A549 (cell line): ENCODE data around the gene RUNX2. TPM values are rescaled to one million over a fixed set of nuclear protein-coding genes. Genes with fewer than 3 reads are reported as not detected.

ENCODE experiments used
- ATAC-seq, 2 experiments: fragments of 200-7000 bp in 1 of 2; fragments of >200 bp in 1 of 2; cut with Nextera tagmentation in 1 of 2; cut with Tn5 transposase in 1 of 2; 3 replicates each; pipeline versions ENCODE4 v1.8.0 to v1.9.1; 2018 to 2020; ENCODE audit warnings: mild to moderate bottlenecking in 1 of 2, moderate library complexity in 1 of 2
- CTCF ChIA-PET: fragments of 300-600 bp; sonication (Branson Sonifier 250); formaldehyde crosslinking; extraction: SDS; loops from one replicate; lab custom pipeline; 2021; ENCODE audit warnings: antibody characterized with exemption, inconsistent platforms; lab: Yijun Ruan, JAX
- POLR2A ChIA-PET: fragments of 350-600 bp; formaldehyde crosslinking; extraction: SDS; loops from one replicate; lab custom pipeline; 2021; ENCODE audit warnings: antibody characterized with exemption, inconsistent platforms; lab: Yijun Ruan, JAX
- DNase-seq, 2 experiments: peaks; one replicate each; pipeline versions ENCODE4 v3.0.0 to v3.0.0-alpha.2; 2011 to 2016; ENCODE audit warnings: low read depth in 1 of 2, low spot score in 1 of 2
- FAIRE-seq: peaks from 2 replicates; lab custom pipeline; 2011; peaks lifted over from hg19 to GRCh38; lab: Jason Lieb, UNC
- H3K27ac ChIP-seq, 2 experiments: fragments of >200 bp; sonication (Bioruptor Twin); formaldehyde crosslinking; 3 replicates each; pipeline ENCODE4 v1.5.1; 2016 to 2017
- H3K4me1 ChIP-seq: fragments of >200 bp; sonication (Bioruptor Twin); formaldehyde crosslinking; 3 replicates; pipeline ENCODE4 v1.6.1; 2016
- H3K4me2 ChIP-seq: fragments of >200 bp; sonication (Bioruptor Twin); formaldehyde crosslinking; 3 replicates; pipeline ENCODE4 v1.6.1; 2016
- H3K4me3 ChIP-seq: fragments of >200 bp; sonication (Bioruptor Twin); formaldehyde crosslinking; 3 replicates; pipeline ENCODE4 v1.5.1; 2016
- H3K9me3 ChIP-seq: fragments of >200 bp; sonication (Bioruptor Twin); formaldehyde crosslinking; 3 replicates; pipeline ENCODE4 v1.6.1; 2016
- BCL3 ChIP-seq: fragments of >200 bp; sonication (Bioruptor Twin); formaldehyde crosslinking; IDR thresholded peaks from 3 replicates; pipeline ENCODE4 v1.6.1; 2016
- EP300 ChIP-seq, 2 experiments: fragments of >200 bp; sonication (Bioruptor Twin); formaldehyde crosslinking; IDR thresholded peaks; 2 replicates in 1 of 2; 3 replicates in 1 of 2; pipeline ENCODE4 v1.6.1; 2016 to 2017
- FOSB ChIP-seq: fragments of 250-450 bp; sonication (Bioruptor Pico); IDR thresholded peaks from 2 replicates; pipeline ENCODE4 v1.5.0; 2020; ENCODE audit warnings: mild to moderate bottlenecking, moderate library complexity
- HDAC2 ChIP-seq: fragments of 200-600 bp; sonication (generic); IDR thresholded peaks from 2 replicates; pipeline ENCODE4 v1.6.1; 2016
- HOXB13 ChIP-seq: fragments of 250-450 bp; sonication (Bioruptor Pico); IDR thresholded peaks from 2 replicates; pipeline ENCODE4 v1.5.0; 2020; ENCODE audit warnings: low read depth, mild to moderate bottlenecking, moderate library complexity
- HOXB5 ChIP-seq: fragments of 250-450 bp; sonication (Bioruptor Pico); IDR thresholded peaks from 2 replicates; pipeline ENCODE4 v1.5.0; 2020; ENCODE audit warnings: mild to moderate bottlenecking, moderate library complexity
- JUNB ChIP-seq: fragments of >200 bp; sonication (Bioruptor Twin); formaldehyde crosslinking; IDR thresholded peaks from 2 replicates; pipeline ENCODE4 v1.6.1; 2016
- RAD21 ChIP-seq, 2 experiments: fragments of >200 bp in 1 of 2; sonication (Bioruptor Twin) in 1 of 2; formaldehyde crosslinking in 1 of 2; IDR thresholded peaks in 1 of 2; conservative IDR thresholded peaks in 1 of 2; 2 replicates in 1 of 2; 3 replicates in 1 of 2; pipeline ENCODE4 v1.6.1; 2012 to 2018; ENCODE audit warnings: inconsistent platforms in 1 of 2
- TP53 ChIP-seq: fragments of 250-450 bp; sonication (Bioruptor Pico); IDR thresholded peaks from 2 replicates; pipeline ENCODE4 v1.5.0; 2021; ENCODE audit warnings: mild to moderate bottlenecking, moderate library complexity
- ZNF302 ChIP-seq: fragments of 250-450 bp; sonication (Bioruptor Pico); IDR thresholded peaks from 2 replicates; pipeline ENCODE4 v1.9.0; 2021; ENCODE audit warnings: inconsistent platforms, mild to moderate bottlenecking, moderate library complexity
- WGBS: methylation state at CpG from one replicate; pipeline ENCODE4 v1.1.6; 2017; ENCODE audit errors: missing lambda C conversion rate; 5-methylcytosine and 5-hydroxymethylcytosine counted together
- polyA plus RNA-seq, 4 experiments: library from polyadenylated mRNA; depleted of rRNA in 3 of 4; stranded (reverse); fragments of >200 nt; fragmentation: RNase III in 1 of 4; extraction: RNeasy Plus Mini Kit Qiagen cat#74134 plus additional on column Dnase treatment in 1 of 4; gene quantifications; 2 replicates in 3 of 4; 3 replicates in 1 of 4; pipeline ENCODE4 v1.2.3, GENCODE V29; 2011 to 2017

The RUNX2 gene
- polyA plus RNA-seq, 2 of the 4 experiments (the other 2 are of a cell fraction) = 0.13 to 0.83 TPM

GRCh38 chr6:45301348-45302142, 26.6 kb upstream of the RUNX2 start:
- H3K9me3 ChIP-seq = no peaks in the 10 kb centered on the region
- CTCF ChIA-PET = no interaction called here
- no peak for DNase-seq
- no peak overlapping the region for H3K27ac ChIP-seq
- H3K4me3 ChIP-seq = no peak overlapping the region
- no peak for ATAC-seq
- no peak overlapping the region for H3K4me2 ChIP-seq
- 63% methylated on average over 3 of the region's 3 CpGs for WGBS
- H3K4me1 ChIP-seq = no peaks in the 10 kb centered on the region
- POLR2A ChIA-PET = no interaction called here
- no peak for FAIRE-seq
- TF ChIP-seq ZNF302 (no peak), HOXB13 (no peak)

- DNase-seq (no peak), FAIRE-seq (no peak), ATAC-seq (no peak)
- Histone ChIP-seq H3K27ac (no peak overlapping the region), H3K4me1 (no peaks in the 10 kb centered on the region), H3K4me2 (no peak overlapping the region), H3K4me3 (no peak overlapping the region), H3K9me3 (no peaks in the 10 kb centered on the region)
- 91% methylated on average over 3 of the region's 3 CpGs for WGBS
- POLR2A ChIA-PET = no interaction called here
- CTCF ChIA-PET = interaction anchor here (0.7 to 1.2 kb wide), 2 partner anchors 12 to 647 kb away, joined by 3 read pairs; no protein-coding TSS in a partner anchor
- no peak for TF ChIP-seq HOXB5 (CRISPR knock-in tag)
Observed at GRCh38 chr6:45302832-45303231, 25.3 kb upstream of the RUNX2 start.

GRCh38 chr6:45305546-45305945, 22.6 kb upstream of the RUNX2 start:
- no peak overlapping the region for H3K4me2 ChIP-seq
- FAIRE-seq = no peak
- DNase-seq = no peak
- ATAC-seq = no peak
- H3K27ac ChIP-seq = no peak overlapping the region
- POLR2A ChIA-PET = no interaction called here
- WGBS = 46% methylated on average over 1 of the region's 1 CpG
- CTCF ChIA-PET = no interaction called here
- no peaks in the 10 kb centered on the region for H3K9me3 ChIP-seq
- no peak for TF ChIP-seq TP53 (CRISPR knock-in tag)
- no peak overlapping the region for H3K4me3 ChIP-seq
- H3K4me1 ChIP-seq = no peaks in the 10 kb centered on the region

- H3K9me3 ChIP-seq = no peaks in the 10 kb centered on the region
- H3K4me2 ChIP-seq = no peak overlapping the region
- no peaks in the 10 kb centered on the region for H3K4me1 ChIP-seq
- H3K4me3 ChIP-seq = no peak overlapping the region
- H3K27ac ChIP-seq = no peak overlapping the region
- DNase-seq (no peak), FAIRE-seq (no peak), ATAC-seq (no peak)
- TF ChIP-seq JUNB (no peak), FOSB (no peak), RAD21 (conservative IDR thresholded peaks at IDR 0.05 in 1 of 2, IDR thresholded peaks at IDR 0.05 in 1 of 2) (no peak)
- ChIA-PET CTCF (no interaction called here), POLR2A (no interaction called here)
- WGBS = 90% methylated on average over 6 of the region's 7 CpGs
Observed at GRCh38 chr6:45310118-45310788, 17.9 kb upstream of the RUNX2 start.

- H3K4me2 ChIP-seq = no peak overlapping the region
- ATAC-seq (no peak), DNase-seq (no peak)
Observed at GRCh38 chr6:45314146-45314545, 14.0 kb upstream of the RUNX2 start.

More at GRCh38 chr6:45314146-45314545, 14.0 kb upstream of the RUNX2 start:
- no peak for TF ChIP-seq BCL3
- no peak for TF ChIP-seq JUNB
- no peak for TF ChIP-seq HDAC2
- no peak for TF ChIP-seq EP300 (IDR thresholded peaks at IDR 0.05)
- Histone ChIP-seq H3K4me3 (no peak overlapping the region), H3K9me3 (no peaks in the 10 kb centered on the region), H3K4me1 (no peaks in the 10 kb centered on the region), H3K27ac (no peak overlapping the region)
- POLR2A ChIA-PET = no interaction called here
- FAIRE-seq = no peak
- CTCF ChIA-PET = no interaction called here
- WGBS = 88% methylated on average over 5 of the region's 5 CpGs
